Measurements from ENCODE around the gene BUD23.

BUD23 gene

GRCh38 chr7:73741600-73741999, 58.2 kb downstream of the BUD23 start:
- no peak for DNase-seq (ENCODE audit: low read depth in 2 of 2)

- DNase-seq (ENCODE audit: low read depth in 2 of 2), result no peak
Observed at GRCh38 chr7:73742338-73742752, 58.9 kb downstream of the BUD23 start.

GRCh38 chr7:73742753-73743641, 59.6 kb downstream of the BUD23 start:
- no peak for DNase-seq (ENCODE audit: low read depth in 2 of 2)

- no peak for DNase-seq (ENCODE audit: low read depth in 2 of 2)
Observed at GRCh38 chr7:73746378-73746777, 63.0 kb downstream of the BUD23 start.
